H9 (cell line): Measurements from ENCODE around the gene PFKFB2. TPM values are rescaled to one million over a fixed set of nuclear protein-coding genes. Genes with fewer than 3 reads are reported as not detected.

Source experiments
- DNase-seq: peaks from one replicate; pipeline ENCODE4 v3.0.0-alpha.2; 2017
- H2AFZ ChIP-seq: one replicate; pipeline ENCODE4 v1.6.1; 2013; ENCODE audit warnings: mild to moderate bottlenecking, low read length, control low read depth, moderate library complexity
- H2AK5ac ChIP-seq: 2 replicates; pipeline ENCODE4 v1.6.1; 2013; ENCODE audit warnings: low read length, control low read depth, mixed read lengths; ENCODE audit not compliant: insufficient read length
- H2BK120ac ChIP-seq: one replicate; pipeline ENCODE4 v1.6.1; 2013; ENCODE audit warnings: low read depth, mild to moderate bottlenecking, low read length, control low read depth, inconsistent platforms; ENCODE audit not compliant: poor library complexity, severe bottlenecking
- H2BK12ac ChIP-seq: 2 replicates; pipeline ENCODE4 v1.6.1; 2013; ENCODE audit warnings: low read length, control low read depth, mixed read lengths, low read depth; ENCODE audit not compliant: insufficient read length
- H2BK15ac ChIP-seq: 2 replicates; pipeline ENCODE4 v1.6.1; 2013; ENCODE audit warnings: low read depth, low read length, control low read depth
- H2BK20ac ChIP-seq: one replicate; pipeline ENCODE4 v1.6.1; 2013; ENCODE audit warnings: low read depth, mild to moderate bottlenecking, low read length, control low read depth, inconsistent platforms; ENCODE audit not compliant: poor library complexity, severe bottlenecking
- H2BK5ac ChIP-seq: 2 replicates; pipeline ENCODE4 v1.6.1; 2013; ENCODE audit warnings: low read length, control low read depth, mixed read lengths; ENCODE audit not compliant: insufficient read length
- H3K14ac ChIP-seq: 2 replicates; pipeline ENCODE4 v1.6.1; 2013; ENCODE audit warnings: low read length, control low read depth; ENCODE audit not compliant: insufficient read depth
- H3K18ac ChIP-seq: 2 replicates; pipeline ENCODE4 v1.6.1; 2013; ENCODE audit warnings: low read depth, mild to moderate bottlenecking, mixed read lengths, low read length, control low read depth; ENCODE audit not compliant: insufficient read length
- H3K23ac ChIP-seq: 2 replicates; pipeline ENCODE4 v1.6.1; 2013; ENCODE audit warnings: low read length, control low read depth, mixed read lengths, low read depth; ENCODE audit not compliant: insufficient read length
- H3K23me2 ChIP-seq: 2 replicates; pipeline ENCODE4 v1.6.1; 2013; ENCODE audit warnings: low read depth, mild to moderate bottlenecking, mixed read lengths, low read length, control low read depth; ENCODE audit not compliant: insufficient read length, poor library complexity, severe bottlenecking
- H3K27ac ChIP-seq: 2 replicates; pipeline ENCODE4 v1.5.1; 2013; ENCODE audit warnings: low read length, control low read depth, mixed read lengths, low read depth; ENCODE audit not compliant: insufficient read length
- H3K27me3 ChIP-seq: 2 replicates; pipeline ENCODE4 v1.6.1; 2013; ENCODE audit warnings: low read length, control low read depth, inconsistent platforms; ENCODE audit not compliant: insufficient read depth
- H3K4ac ChIP-seq: 2 replicates; pipeline ENCODE4 v1.6.1; 2013; ENCODE audit warnings: low read depth, mild to moderate bottlenecking, control low read depth, inconsistent platforms, low read length, moderate library complexity
- H3K4me1 ChIP-seq: 2 replicates; pipeline ENCODE4 v1.6.1; 2013; ENCODE audit warnings: low read length, control low read depth, inconsistent platforms; ENCODE audit not compliant: insufficient read depth
- H3K4me2 ChIP-seq: 2 replicates; pipeline ENCODE4 v1.6.1; 2013; ENCODE audit warnings: low read length, control low read depth, mixed read lengths; ENCODE audit not compliant: insufficient read length, insufficient read depth
- H3K56ac ChIP-seq: 2 replicates; pipeline ENCODE4 v1.6.1; 2013; ENCODE audit warnings: low read depth, mild to moderate bottlenecking, mixed read lengths, low read length, control low read depth; ENCODE audit not compliant: insufficient read length
- H3K79me1 ChIP-seq: 2 replicates; pipeline ENCODE4 v1.6.1; 2013; ENCODE audit warnings: low read depth, mild to moderate bottlenecking, moderate library complexity, low read length, control low read depth, inconsistent platforms; ENCODE audit not compliant: insufficient read depth, poor library complexity, severe bottlenecking
- H3K79me2 ChIP-seq: 2 replicates; pipeline ENCODE4 v1.6.1; 2013; ENCODE audit warnings: low read length, control low read depth, inconsistent platforms; ENCODE audit not compliant: insufficient read depth
- H3K9ac ChIP-seq: 2 replicates; pipeline ENCODE4 v1.6.1; 2013; ENCODE audit warnings: low read length, control low read depth, mixed read lengths; ENCODE audit not compliant: insufficient read length; ENCODE audit errors: extremely low read depth
- H3K9me3 ChIP-seq: one replicate; pipeline ENCODE4 v1.6.1; 2013; ENCODE audit warnings: low read depth, low read length, inconsistent platforms; ENCODE audit not compliant: control insufficient read depth
- H3T11ph ChIP-seq: one replicate; pipeline ENCODE4 v1.6.1; 2013; ENCODE audit warnings: mild to moderate bottlenecking, low read length, control low read depth, inconsistent platforms
- H4K20me1 ChIP-seq: one replicate; pipeline ENCODE4 v1.6.1; 2013; ENCODE audit not compliant: control insufficient read depth, insufficient read length, insufficient read depth
- H4K5ac ChIP-seq: 2 replicates; pipeline ENCODE4 v1.6.1; 2013; ENCODE audit warnings: low read depth, mild to moderate bottlenecking, mixed read lengths, low read length, control low read depth; ENCODE audit not compliant: insufficient read length
- H4K8ac ChIP-seq: replicated peaks from 2 replicates; pipeline ENCODE4 v1.6.1; 2013; ENCODE audit warnings: low read length, control low read depth, mixed read lengths, low read depth; ENCODE audit not compliant: insufficient read length
- H4K91ac ChIP-seq: 2 replicates; pipeline ENCODE4 v1.6.1; 2013; ENCODE audit warnings: low read depth, mild to moderate bottlenecking, moderate library complexity, mixed read lengths, low read length, control low read depth; ENCODE audit not compliant: insufficient read length
- H3K27ac Mint-ChIP-seq, 3 experiments: 2 replicates in 2 of 3; 3 replicates in 1 of 3; pipeline ENCODE4 v1.8.0; 2020 to 2021; ENCODE audit warnings: mixed read lengths in 3 of 3, mild to moderate bottlenecking in 1 of 3, moderate library complexity in 1 of 3
- H3K27me3 Mint-ChIP-seq: 2 replicates; pipeline ENCODE4 v1.8.0; 2021; ENCODE audit warnings: low read depth, mild to moderate bottlenecking, moderate library complexity, mixed read lengths
- H3K36me3 Mint-ChIP-seq, 3 experiments: 2 replicates in 2 of 3; 3 replicates in 1 of 3; pipeline ENCODE4 v1.8.0; 2020 to 2021; ENCODE audit warnings: low read depth in 3 of 3, mixed read lengths in 3 of 3; ENCODE audit not compliant: insufficient read depth in 1 of 3
- H3K4me1 Mint-ChIP-seq, 2 experiments: 2 replicates each; pipeline ENCODE4 v1.8.0; 2020; ENCODE audit warnings: mixed read lengths in 2 of 2
- H3K4me3 Mint-ChIP-seq, 2 experiments: 2 replicates in 1 of 2; 3 replicates in 1 of 2; pipeline ENCODE4 v1.8.0; 2020 to 2021; ENCODE audit warnings: mild to moderate bottlenecking in 2 of 2, mixed read lengths in 2 of 2, moderate library complexity in 1 of 2
- H3K9me3 Mint-ChIP-seq, 2 experiments: 2 replicates in 1 of 2; 3 replicates in 1 of 2; pipeline ENCODE4 v1.8.0; 2020; ENCODE audit warnings: mild to moderate bottlenecking in 2 of 2, mixed read lengths in 2 of 2, moderate library complexity in 1 of 2
- total RNA-seq: library from RNA; stranded (reverse); gene quantifications from 2 replicates; pipeline ENCODE4 v1.2.1, GENCODE V29; 2021
- TF ChIP-seq, protein P1 (sequence below): fragments of 200-600 bp; sonication (generic); conservative IDR thresholded peaks from 3 replicates; pipeline ENCODE4 v1.8.0; 2021; ENCODE audit warnings: antibody characterized with exemption, mild to moderate bottlenecking

PFKFB2 gene
- total RNA-seq, 1 experiment from 2014 or later, result 14.6 TPM

DNA sequence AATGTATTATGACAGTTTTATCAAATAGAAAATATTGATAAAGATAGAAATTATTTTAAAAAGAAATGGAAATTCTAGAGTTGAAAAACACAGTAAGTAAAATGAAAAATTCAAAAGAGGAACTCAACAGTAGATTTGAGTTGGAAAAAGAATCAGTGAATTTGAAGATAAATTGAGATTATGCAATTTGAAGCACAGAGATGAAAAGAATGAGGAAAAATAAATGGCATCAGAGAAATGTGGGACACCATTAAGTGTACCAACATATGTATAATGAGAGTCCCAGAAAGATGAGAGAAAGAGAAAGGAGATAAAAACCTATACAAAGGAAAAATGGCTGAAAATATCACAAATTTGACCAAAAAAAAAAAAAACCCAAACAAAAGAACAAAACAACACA lies 76.0 kb downstream of the PFKFB2 start:
- no peaks in the 10 kb centered on the region for H3K27me3 Mint-ChIP-seq
- H2BK20ac ChIP-seq, result no peak overlapping the region
- H3K9ac ChIP-seq, result no peak overlapping the region
- no peak overlapping the region for H3K18ac ChIP-seq
- H3K9me3 ChIP-seq, result no peaks in the 10 kb centered on the region
- no peak overlapping the region for H3K27ac Mint-ChIP-seq
- H4K8ac ChIP-seq, result no peak overlapping the region
- no peaks in the 10 kb centered on the region for H3K23me2 ChIP-seq
- H3T11ph ChIP-seq, result no peak overlapping the region
- no peaks in the 10 kb centered on the region for H3K79me1 ChIP-seq
- H3K4me1 Mint-ChIP-seq, result peaks cover 5% of the 10 kb centered on the region in 2 experiments; a peak in 3 of 4 replicates
- no peak overlapping the region for H3K23ac ChIP-seq
- H3K4me3 Mint-ChIP-seq, result no peak overlapping the region
- H3K36me3 Mint-ChIP-seq, result peaks cover 0 to 14% (median 0%) of the 10 kb centered on the region in 3 experiments; a peak in 3 of 7 replicates
- H2AFZ ChIP-seq, result no peak overlapping the region
- no peak overlapping the region for H2BK12ac ChIP-seq
- no peak overlapping the region for H4K5ac ChIP-seq
- H3K14ac ChIP-seq, result no peak overlapping the region
- no peak overlapping the region for H3K4ac ChIP-seq
- no peaks in the 10 kb centered on the region for H3K27me3 ChIP-seq
- TF ChIP-seq, protein P1, sequence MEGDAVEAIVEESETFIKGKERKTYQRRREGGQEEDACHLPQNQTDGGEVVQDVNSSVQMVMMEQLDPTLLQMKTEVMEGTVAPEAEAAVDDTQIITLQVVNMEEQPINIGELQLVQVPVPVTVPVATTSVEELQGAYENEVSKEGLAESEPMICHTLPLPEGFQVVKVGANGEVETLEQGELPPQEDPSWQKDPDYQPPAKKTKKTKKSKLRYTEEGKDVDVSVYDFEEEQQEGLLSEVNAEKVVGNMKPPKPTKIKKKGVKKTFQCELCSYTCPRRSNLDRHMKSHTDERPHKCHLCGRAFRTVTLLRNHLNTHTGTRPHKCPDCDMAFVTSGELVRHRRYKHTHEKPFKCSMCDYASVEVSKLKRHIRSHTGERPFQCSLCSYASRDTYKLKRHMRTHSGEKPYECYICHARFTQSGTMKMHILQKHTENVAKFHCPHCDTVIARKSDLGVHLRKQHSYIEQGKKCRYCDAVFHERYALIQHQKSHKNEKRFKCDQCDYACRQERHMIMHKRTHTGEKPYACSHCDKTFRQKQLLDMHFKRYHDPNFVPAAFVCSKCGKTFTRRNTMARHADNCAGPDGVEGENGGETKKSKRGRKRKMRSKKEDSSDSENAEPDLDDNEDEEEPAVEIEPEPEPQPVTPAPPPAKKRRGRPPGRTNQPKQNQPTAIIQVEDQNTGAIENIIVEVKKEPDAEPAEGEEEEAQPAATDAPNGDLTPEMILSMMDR, result no peak
- H4K20me1 ChIP-seq, result no peaks in the 10 kb centered on the region
- no peak overlapping the region for H3K56ac ChIP-seq
- no peak overlapping the region for H4K91ac ChIP-seq
- H3K9me3 Mint-ChIP-seq, result peaks cover 9 to 11% of the 10 kb centered on the region in 2 experiments
- H3K79me2 ChIP-seq, result no peaks in the 10 kb centered on the region
- no peak for DNase-seq
- H2BK120ac ChIP-seq, result no peak overlapping the region
- H3K4me2 ChIP-seq, result no peak overlapping the region
- no peaks in the 10 kb centered on the region for H3K4me1 ChIP-seq
- H2BK5ac ChIP-seq, result no peak overlapping the region
- H3K27ac ChIP-seq, result no peak overlapping the region
- no peak overlapping the region for H2AK5ac ChIP-seq
- no peak overlapping the region for H2BK15ac ChIP-seq

Other genes starting within 250 kb of the PFKFB2 start
- not detected in 2 replicates for gene IL20, start 187.7 kb upstream of the PFKFB2 start, total RNA-seq
- not detected in 2 replicates for gene IL24, start 155.8 kb upstream of the PFKFB2 start, total RNA-seq
- gene FCMR, start 131.3 kb upstream of the PFKFB2 start, total RNA-seq, result not detected in 2 replicates
- gene PIGR, start 106.8 kb upstream of the PFKFB2 start, total RNA-seq, result not detected in 2 replicates
- gene FCAMR, start 82.8 kb upstream of the PFKFB2 start, total RNA-seq, result not detected in 2 replicates
- 0.48 and 0.55 TPM in 2 replicates for gene C1orf116, start 20.5 kb upstream of the PFKFB2 start, total RNA-seq
- 8.6 and 9.4 TPM in 2 replicates for gene YOD1, start 2.1 kb upstream of the PFKFB2 start, total RNA-seq
- not detected in 2 replicates for gene C4BPB, start 35.6 kb downstream of the PFKFB2 start, total RNA-seq
- gene C4BPA, start 51.0 kb downstream of the PFKFB2 start, total RNA-seq, result not detected in 2 replicates